T-helper 9 cell (primary cell): ENCODE data around the gene ITGA11.
"Not testable (repeated sequence)": the region's sequence is repeated elsewhere in the genome, so short reads cannot be mapped to it uniquely, and the experiment has no call there.

ENCODE experiments used
- DNase-seq: peaks from one replicate; pipeline ENCODE4 v3.0.0-alpha.2; 2020

ITGA11 gene

DNA sequence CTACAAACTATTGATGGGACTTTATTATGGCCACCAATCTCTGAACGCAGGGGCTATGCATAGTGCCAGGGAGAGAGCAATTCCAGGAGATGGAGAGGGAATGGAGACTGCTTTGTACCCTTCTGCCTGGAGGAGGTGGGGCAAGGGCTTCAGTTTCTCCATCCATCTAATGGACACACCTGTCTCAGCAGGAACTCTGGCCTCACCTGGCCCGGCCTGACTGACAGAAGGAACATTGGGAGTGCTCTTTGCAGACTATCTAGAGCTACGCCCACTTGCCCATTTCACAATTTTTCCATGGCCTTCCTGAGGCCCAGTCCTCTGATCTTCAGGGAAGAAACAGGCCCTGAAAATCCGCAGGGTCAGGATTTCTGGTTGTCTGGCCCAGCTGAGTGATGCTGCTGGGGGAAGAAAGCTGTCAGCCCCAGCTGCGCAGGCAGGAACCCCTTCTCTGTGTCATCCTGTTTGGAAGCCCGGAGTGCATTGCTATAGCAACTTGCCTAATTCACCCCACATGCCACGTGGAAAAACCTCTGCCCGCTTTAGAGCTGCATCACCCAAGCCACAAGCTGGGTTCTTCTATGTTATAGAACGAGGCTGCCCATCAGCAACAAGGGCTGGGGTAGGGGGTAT, 6.4 kb downstream of the ITGA11 start:
- DNase-seq = no peak

DNA sequence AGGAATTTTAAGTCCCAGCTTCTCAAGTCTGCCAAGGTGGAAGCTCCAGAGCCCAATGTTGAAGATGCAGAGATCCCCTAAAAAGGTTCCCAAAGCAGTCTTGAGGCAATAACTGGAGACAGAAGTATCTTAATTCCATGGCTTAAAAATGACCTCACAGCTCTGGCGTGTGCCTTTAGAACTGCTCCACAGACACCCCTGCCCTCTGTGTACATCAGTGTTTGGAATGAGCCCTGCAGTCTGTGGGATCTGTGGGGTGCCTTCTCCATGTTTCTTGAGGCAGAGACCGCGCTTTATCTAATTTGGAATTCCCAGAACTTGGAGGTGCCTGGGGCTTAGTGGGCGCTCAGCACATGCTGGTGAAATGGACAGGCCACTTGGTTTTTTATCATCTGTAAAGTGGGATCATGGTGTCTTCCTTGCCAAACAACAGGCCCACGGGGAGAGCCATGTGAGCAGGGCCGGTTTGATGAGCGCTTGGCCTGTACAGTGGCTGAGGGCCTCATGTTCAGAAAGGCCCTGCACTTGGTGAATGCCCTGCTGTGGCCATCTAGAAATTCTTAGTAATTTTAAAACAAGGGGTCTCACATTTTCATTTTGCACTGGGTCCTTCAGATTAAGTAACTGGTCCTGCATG, 7.1 kb downstream of the ITGA11 start:
- no peak for DNase-seq

DNA sequence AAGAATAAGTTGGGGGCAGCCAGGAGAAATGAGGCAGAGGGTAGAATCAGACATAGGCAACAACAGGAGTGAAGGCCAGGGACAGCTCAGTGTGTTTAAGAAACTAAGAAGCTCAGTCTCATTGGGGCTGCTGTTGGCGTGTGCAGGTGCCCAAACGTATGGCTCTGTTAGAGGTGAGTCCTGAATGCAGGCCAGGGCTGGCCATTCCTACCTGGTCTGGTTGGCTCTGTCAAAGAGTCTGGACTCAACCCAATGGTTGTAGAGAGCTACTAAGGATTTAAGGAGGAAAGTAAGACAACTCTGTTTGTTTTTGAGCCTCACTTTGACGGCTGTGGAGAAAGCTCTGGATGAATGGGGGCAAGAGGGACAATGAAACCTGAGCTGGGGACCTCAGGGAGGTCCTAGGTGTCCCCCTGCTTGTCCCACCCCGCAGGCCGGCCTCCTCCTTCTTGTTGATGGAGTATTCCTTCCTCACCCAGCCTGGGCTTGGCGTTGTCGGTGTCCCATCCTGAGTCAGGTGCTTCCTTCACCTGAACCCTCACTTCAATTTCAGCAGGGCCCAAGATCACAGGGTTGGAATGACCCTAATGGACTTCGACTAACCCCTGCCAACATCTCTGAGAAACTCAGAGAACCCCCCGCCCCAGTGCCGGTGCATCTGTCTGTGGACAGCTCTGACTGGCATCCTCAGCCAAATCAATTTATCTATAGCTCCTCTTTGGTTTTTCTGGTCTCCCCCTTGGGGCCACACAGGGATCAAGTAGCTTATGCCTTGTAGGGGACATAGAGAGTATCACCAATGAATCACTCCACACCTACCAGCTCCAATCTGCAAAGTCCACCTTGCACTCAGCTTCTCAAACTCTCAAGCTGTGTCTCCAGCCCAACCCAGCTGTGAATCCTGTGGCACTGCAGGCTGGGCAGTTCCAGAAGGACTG, 8.3 kb downstream of the ITGA11 start:
- no peak for DNase-seq

DNA sequence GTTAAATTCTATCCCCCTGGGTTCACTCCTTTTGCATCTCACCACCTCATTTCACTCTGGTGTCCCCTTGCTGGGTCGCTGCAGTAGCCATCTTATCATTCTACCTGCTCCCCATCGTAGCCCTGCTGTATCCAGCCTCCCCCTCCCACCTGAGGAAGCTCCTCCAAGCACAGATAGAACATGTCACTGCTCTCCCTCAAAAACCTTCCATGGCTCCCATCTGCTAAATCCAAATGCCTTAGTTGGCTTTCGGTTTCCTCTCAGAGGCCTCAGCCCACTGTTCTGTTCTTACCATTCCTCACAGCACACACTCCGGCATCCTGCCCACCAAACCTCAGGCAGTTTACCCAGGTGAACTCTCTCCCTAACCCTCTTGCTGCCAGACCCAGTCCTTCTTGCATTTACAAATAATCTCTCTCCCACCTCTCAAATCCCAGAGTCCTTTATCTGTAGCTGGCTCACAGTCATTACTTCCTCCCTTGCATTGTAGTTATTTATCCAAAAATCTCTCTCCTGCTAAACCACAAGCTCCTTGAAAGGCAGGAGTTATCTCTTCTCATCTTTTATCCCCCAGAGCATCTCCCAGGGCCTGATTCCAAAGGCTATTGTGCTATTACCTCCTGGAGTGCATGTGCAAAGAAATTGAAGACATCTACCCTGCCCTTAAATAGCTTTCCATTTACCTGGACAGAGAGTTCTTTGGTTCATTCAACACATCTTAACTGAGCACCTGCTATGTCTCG, 9.4 kb downstream of the ITGA11 start:
- DNase-seq = not testable (repeated sequence)

DNA sequence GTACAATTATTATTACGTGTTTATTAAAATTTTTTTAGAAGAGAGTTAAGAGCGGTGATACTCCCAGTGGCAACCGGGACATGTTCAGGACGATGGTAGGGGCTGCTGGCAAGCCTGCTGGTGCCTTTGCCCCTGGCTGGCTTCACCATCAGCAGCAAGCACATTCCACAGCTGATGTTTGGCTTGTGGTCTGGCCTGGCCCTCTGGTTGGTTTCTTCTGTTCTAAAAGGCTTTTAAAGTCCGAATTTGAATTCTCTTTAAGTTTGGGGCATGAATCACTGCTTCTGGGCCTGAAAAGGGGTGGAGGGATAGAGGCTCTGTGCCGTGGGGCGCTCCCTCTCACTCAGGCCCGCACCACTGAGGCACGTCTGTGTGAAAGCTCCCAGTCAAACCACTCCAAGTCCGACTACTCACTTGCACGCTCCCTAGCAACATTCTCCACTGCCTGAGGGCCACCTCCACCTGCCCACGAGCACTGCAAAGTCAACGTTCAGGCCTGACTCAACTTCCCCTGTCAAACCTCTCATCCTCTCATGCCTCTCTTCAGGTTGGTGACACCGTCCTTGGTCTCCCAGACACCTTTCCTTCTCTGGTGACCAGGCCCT, 10.1 kb downstream of the ITGA11 start:
- no peak for DNase-seq

DNA sequence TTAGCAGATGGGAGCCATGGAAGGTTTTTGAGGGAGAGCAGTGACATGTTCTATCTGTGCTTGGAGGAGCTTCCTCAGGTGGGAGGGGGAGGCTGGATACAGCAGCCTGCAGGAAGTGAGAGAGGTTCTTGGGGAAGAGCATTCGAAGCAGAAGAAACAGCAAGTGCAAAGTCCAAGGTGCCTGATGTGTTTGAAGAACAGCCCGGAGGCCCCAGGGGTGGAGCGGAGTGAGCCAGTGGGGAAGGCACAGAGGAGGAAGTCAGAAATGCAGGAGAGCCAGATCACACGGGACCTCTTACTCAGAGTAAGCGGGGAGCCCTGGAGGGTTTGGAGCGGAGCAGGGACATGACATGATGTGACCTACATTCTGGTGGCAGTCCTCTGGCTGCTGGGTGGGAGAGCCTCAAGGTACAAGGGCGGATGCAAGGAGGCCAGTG, 10.8 kb downstream of the ITGA11 start:
- no peak for DNase-seq

DNA sequence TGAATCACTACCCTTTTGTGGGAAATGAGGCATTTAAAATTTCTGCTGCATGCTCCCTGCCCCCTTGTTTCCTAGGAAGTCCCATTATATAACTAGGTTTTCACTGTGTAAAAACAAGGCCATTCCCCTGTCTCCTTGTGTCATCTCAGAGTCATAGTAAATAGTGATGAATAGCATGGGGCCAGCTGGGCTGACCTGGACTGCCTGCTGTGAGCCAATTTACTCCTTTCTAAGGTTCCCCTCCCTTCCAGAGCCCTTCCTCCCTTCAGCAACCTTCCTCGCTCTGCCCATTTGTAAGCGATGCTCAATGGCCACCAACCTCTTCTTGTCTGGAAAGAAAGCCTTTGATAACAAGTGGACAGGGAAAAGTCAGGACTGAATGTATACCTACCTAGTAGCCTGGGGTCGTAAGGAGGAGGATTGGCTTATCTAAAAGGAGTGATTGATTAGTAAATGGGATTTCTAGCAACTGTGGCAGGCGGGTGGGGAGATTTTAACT, 11.7 kb downstream of the ITGA11 start:
- no peak for DNase-seq

DNA sequence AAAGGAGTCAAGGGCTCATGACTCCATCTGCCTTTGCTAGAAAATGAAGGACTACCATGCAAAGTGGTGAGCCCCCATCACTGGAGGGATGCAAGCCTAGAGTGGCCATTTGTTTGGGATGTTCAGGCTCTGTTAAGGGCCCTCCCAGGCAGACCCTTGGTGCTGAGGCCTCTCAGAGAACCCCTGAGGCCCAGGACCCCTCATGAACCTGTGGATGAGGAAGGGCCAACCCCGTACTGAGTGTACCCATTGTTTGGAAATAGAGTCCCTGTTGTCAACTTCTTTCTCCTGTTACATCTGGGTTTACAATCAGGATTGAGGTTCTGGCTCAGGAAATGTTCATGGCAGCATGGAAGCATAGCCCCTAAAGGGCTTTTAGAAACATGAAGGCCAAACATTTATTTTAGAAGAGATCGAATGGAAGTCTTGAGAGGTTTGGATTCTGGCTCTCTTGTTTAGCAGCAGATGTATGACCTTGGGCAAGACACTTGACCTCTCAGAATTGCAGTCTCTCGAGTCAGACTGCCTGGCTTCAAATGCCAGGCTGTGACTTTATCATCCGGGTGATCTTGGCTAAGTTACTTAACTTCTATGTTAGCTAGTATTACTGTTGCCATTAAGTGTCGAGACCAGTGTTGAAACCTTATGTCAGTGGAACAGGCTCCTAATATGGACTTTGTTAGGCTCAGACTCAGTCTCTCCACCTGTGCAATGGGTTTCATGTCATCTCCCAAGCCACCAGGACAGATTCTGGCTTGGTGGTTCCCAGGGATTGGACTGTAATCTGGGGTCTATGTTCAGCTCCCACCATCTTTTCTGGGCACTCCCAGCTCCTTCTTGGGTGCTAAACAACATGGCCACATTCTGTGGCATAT, 12.4 kb downstream of the ITGA11 start:
- DNase-seq = no peak

DNA sequence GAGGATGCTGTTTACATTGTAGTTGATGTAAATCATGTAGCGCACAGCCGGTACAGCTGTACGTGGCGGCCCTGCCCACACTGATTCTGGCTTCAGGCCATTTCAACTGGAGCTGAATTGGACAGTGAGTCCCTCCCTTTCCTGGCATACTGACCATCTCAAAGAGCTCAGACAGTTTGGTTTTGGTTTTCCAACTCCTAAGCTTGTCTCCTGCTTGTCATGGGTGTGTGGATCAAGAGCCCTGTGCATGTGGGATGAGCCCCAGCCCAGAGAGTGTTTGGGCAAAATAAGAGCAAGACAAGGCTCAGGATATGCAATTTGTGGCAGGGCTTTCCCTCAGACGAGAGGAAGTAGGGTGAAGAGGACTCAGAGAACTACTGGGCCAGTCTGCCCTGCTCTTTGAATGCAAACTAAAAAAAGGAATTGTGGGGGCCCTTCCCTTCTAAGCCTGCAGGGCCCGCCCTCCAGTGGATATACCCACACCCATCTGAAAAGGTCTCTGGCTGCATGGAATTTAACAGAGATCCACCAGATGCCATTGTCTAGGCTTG, 13.3 kb downstream of the ITGA11 start:
- no peak for DNase-seq

DNA sequence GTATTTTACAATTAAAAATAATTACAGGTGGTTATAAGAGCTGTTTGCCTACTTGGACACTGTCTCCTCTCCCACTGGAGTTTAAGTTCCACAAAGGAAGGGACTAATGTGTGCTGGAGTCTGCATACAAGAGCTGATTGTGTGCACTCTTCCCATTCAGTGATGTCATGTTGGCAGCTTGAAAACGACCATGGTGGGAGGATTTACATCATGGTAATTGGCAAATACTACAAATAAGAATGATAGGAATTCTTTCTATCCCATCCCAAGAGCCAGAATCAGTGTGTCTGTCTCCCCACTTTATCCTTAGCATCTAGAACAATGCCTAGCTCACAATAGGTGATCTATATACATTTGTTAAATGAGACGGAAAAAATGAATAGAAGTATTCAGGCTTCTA, 14.1 kb downstream of the ITGA11 start:
- DNase-seq = no peak

DNA sequence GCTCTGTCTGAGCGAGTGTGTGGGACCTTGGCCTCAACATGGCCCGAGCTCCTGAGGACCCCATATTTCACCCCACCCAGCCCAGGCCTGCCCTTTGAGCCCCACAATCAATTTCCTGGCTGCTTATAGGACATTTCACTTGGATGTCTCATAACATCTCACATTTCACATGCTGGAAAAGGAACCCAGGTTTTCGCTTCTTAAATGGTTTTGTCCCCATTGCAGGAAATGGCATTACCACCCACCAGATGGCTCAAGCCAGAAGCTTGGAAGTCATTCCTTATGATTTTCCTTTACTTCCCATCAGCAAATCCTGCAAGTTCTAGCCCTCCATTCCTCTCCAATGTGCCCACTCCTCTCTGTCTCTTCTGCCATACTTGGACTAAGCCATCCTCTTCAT, 14.9 kb downstream of the ITGA11 start:
- no peak for DNase-seq

DNA sequence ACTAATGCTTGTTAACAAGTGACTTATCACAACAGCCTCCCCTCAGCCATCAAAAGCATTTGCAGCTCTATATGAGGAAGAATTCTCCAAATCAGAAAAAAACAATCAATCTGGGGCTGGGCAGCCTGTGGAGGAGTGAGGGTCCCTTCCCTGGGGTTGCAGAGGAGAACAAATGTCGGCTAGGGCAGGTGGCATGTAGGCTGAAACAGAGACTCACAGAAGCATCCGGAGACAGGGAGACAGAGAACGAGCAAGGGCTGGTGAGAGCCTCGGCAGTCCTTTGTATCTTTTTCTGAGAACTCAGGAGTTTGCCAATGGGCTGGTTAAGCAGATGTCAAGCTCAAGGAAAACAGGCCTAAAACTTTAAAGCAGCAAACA, 15.8 kb downstream of the ITGA11 start:
- no peak for DNase-seq

DNA sequence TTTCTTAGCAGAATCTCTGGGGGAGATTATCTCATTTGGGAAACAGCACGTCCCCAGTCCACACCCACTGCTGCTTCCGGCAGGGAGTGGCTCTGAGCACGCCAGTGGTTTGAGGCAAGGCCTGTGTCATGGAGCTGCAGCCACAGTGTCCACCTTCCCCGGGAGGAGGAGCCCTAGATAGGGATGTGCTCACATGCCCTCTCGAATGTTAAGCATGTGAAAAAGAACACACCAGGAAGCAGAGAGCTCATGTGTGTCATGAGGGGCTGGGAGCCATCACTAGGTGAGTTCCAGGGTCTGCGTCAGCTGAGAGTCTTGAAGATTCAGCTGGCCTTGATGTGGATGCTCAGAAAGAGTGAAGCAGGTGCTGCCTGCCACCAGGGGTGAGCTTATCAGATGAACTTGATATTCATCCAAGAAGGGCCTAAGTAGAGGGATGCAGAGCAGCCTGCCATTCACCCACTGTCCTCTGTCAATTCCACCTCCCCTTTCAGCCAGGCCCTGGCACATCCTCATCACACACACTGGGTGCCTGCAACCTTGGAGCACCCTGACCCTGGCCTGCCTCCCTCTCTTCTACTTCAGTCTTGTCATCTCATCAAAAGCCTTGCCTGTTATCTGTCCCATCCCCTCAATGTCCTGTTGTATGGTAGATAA, 16.3 kb downstream of the ITGA11 start:
- DNase-seq = no peak

DNA sequence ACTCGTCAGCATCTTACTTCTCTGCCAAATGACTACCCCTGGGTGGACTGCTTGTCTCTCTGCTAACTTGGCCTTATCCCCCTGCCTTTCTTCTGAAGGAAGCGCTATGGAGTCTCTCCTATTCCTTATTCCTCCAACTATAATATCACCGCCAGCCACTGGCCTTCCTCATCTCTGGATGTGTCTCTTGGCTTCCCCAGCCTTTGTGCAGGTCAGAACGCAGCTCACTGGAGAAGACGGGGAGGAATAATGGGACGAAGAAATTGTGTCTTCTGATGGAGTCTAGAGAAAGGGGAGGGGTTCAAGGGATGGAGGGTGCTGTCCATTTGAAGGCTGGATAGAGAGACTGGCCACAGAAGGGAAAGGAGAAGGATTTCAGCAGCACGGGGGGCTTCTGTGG, 16.9 kb downstream of the ITGA11 start:
- no peak for DNase-seq

DNA sequence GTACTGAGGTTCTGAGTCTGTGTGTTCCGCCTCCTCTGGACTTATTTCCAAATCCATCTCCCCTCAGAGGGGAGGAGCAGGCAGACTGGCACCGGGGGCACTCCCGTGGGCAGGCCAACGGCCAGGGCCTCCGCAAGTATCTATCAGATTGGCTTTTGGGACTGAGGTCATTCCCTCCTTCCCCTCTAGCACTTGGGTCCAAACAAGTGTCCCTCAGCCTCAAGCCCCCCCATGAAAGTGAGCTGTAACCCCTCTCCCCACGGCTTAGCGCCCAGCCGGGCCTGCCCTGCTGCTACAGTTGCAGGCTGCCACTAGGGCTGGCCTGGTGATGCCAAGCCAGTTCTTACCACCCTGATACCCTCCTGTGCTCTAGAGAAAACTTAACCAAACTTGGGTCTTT, 17.4 kb downstream of the ITGA11 start:
- no peak for DNase-seq

DNA sequence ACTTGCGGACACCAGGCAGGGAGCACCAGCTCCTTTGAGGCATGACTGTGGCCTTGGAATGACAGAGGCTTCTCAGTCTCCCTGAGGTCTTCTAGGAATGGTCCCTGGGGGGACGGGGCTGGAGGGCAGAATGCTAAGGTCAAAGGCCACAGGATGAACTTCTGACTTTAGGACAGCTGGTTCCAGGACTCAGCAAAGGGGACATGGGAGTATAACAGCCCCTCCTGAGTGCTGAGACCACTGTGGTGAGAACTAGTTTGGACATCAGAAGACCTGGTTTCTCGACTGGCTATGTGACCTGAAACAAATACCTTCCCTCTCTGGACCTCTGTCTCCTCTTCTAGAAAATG, 17.8 kb downstream of the ITGA11 start:
- DNase-seq = no peak

DNA sequence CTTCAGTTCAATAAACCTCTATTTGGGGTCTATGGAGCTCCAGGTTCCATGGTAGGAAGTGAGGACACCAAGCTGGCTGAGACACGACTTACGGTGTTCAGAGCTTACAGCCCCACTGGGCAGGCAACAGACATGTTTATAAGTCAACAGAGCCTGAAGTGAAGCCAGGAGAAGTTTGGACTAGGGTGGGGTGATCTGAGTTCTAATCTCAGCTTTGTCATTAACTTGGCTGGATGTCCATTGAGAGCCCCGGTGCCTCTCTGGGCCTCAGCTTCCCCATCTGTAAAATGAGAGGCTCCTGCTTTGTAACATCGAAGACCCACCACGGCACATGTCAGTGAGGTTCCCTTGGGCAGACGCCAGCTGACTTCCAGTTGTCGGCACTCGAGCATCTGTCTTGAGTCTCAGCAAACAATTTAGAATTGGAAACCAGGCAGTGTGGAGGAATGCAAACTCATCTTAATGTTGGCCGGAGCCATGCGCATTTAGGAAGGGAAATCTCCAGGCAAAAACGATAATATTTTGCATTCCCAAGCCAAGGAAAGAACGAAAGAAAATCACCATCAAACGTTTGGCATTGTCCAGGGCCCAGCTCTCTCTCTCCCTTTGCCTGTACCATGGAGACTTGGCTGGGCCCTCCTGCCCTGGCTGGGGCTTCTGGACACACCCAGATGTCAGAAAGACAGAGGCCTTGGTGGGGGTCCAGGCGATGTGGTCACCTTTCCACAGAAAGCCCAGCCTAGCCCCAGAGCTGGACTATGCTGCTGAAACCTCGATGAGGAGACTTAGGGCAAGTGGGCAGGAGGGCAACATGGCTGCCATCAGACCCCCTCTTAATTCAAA, 18.4 kb downstream of the ITGA11 start:
- DNase-seq = no peak

DNA sequence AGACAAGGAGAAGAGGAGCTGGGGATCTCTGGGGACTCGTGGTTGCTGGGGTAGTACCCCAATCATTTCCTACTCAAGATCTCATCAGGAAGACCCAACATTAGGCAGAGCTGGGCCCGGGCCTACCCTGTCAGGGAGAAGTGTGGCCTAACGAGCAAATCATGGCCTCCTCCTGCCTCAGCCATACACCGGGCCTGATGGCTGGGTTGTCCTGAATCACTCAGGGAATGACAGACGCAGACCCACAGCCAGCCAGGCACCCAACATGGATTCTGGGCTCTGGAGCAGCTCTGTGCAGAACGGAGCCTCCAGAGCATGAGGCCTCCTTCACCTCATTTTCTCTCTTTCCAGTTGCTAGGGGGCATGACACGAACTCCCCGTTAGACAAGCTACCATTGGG, 19.7 kb downstream of the ITGA11 start:
- DNase-seq = no peak

DNA sequence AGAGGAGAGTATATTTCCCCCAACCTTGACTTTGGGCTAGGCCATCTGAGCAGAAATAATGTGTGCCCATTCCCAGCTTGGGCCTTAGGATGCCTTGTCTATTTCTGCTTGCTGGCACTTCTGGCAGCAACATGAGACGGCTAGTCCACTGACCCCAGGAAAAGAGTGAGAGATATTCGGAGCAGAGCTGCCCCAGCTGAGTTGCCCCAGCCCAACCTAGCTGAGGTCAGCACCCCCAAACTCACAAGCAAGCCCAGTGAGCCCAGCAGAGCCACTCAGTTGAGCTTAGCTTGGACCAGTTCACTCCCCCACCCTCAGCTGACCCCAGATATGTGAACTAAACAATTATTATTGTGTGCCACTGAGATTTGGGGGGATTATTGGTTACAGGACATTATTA, 20.2 kb downstream of the ITGA11 start:
- no peak for DNase-seq

DNA sequence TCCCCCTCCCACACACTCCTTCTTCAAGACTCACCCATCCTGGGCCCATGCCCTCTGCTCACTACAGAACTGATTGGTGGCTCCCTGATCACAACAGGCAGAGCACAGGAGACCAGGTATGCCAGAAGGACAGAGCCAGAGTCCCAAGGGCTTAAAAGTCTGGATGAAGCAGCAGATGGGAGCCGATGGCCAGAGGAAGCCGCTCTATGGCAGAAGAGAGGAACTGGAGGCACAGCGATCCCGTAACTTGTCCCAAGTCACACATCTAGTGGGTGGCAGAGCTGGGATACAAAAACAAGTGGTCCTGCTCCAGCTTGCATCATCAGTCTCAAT, 20.7 kb downstream of the ITGA11 start:
- DNase-seq = no peak
